ENCODE results near the gene KRTAP5-9. TPM values are rescaled to one million over a fixed set of nuclear protein-coding genes. Genes with fewer than 3 reads are reported as not detected.
A peak's percentile ranks its signal among the peaks of the same experiment; 100 is the strongest.
"Not testable (repeated sequence)": the region's sequence is repeated elsewhere in the genome, so short reads cannot be mapped to it uniquely, and the experiment has no call there.

The KRTAP5-9 gene
- total RNA-seq, 1 experiment from 2014 or later, result not detected

DNA sequence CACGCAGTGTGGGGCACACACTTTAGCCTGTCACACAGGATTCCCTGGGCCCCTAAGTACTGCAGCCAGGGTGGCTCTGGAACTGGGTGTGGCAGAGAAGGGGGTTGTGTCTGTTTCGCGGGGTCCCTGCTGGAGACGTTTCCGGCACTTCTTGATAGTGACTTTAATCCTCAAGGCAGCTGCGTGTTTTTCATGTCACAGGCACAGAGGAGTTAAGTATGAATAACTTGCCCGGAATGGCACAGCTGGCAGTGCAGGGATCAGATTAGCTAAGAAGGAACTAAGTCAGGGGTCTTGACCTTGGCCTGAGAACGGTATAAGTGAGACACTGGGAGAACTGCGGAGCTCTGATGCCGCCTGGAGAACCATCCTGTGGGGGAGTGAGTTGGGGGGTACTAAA, 28.7 kb upstream of the KRTAP5-9 start:
- Histone ChIP-seq H4K20me1 (ENCODE audit: low read length) (no peaks in the 10 kb centered on the region), H3K9me3 (ENCODE audit: low read length) (no peaks in the 10 kb centered on the region), H3K9ac (ENCODE audit: low read length) (no peak overlapping the region), H3F3A (ENCODE audit: low read length, unreplicated experiment) (no peaks in the 10 kb centered on the region), H3K36me3 (ENCODE audit: low read depth, low read length) (no peaks in the 10 kb centered on the region), H3K4me2 (ENCODE audit: low read length) (no peak overlapping the region), H3K4me1 (ENCODE audit: insufficient read depth, low read length) (no peaks in the 10 kb centered on the region), H3K27me3 (ENCODE audit: low read length) (no peaks in the 10 kb centered on the region), H2AFZ (ENCODE audit: low read length) (no peak overlapping the region), H3K4me3 (ENCODE audit: low read length) (no peak overlapping the region), H3K27ac (ENCODE audit: low read length) (no peak overlapping the region), H3K79me2 (ENCODE audit: low read length) (no peaks in the 10 kb centered on the region), H3K9me2 (replicated peaks; ENCODE audit: low read length) (no peaks in the 10 kb centered on the region)
- BruUV-seq (replicated peaks), result no TSS peak
- no peak for DNase-seq
- no peak for TF ChIP-seq EZH2phosphoT487 (IDR thresholded peaks at IDR 0.05; ENCODE audit: borderline replicate concordance, low read length)
- TF ChIP-seq, protein P1, sequence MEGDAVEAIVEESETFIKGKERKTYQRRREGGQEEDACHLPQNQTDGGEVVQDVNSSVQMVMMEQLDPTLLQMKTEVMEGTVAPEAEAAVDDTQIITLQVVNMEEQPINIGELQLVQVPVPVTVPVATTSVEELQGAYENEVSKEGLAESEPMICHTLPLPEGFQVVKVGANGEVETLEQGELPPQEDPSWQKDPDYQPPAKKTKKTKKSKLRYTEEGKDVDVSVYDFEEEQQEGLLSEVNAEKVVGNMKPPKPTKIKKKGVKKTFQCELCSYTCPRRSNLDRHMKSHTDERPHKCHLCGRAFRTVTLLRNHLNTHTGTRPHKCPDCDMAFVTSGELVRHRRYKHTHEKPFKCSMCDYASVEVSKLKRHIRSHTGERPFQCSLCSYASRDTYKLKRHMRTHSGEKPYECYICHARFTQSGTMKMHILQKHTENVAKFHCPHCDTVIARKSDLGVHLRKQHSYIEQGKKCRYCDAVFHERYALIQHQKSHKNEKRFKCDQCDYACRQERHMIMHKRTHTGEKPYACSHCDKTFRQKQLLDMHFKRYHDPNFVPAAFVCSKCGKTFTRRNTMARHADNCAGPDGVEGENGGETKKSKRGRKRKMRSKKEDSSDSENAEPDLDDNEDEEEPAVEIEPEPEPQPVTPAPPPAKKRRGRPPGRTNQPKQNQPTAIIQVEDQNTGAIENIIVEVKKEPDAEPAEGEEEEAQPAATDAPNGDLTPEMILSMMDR (conservative IDR thresholded peaks at IDR 0.05; ENCODE audit: low read depth, low read length), result no peak
- CTCF ChIA-PET, result no interaction called here
- no peak for ATAC-seq
- intact Hi-C loops (cut with micrococcal nuclease), result no loop called here
- POLR2A ChIA-PET (ENCODE audit: unreplicated experiment), result no interaction called here

DNA sequence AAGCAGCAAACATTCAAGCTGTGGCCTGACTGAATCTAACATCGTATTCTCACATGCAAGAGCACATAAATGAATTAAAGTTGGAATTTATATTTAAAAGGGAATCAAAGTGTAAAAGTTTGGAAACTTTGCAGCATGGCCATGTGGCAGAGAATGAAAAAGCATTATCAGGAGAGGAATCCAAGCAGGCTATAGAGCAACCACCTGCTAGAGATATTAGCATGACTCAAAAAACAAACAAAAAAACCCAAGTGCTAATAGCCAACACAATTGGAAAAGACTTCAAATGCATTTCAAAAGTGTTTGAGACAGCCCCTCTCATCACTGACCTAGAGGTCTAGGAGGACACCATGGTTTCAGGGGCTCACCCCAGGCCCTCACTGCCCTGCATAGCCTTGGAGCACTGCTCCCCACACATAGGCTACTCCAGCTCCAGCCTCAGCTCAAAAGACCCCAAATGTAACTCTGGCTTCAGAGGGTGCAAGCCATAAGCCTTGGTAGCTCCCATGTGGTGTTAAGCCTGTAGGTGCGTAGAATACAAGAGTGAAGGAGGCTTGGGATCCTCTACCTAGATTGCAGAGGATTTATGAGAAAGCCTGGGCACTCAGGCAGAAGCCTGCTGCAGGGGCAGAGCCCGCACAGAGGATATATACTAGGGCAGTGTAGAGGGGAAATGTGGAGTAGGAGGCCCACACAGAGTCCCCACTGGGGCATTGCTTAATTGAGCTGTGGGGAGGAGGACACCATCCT, 22.9 kb upstream of the KRTAP5-9 start:
- no TSS peak for BruUV-seq (replicated peaks)
- ATAC-seq, result peak; percentile 54
- no peaks in the 10 kb centered on the region for H4K20me1 ChIP-seq (ENCODE audit: low read length)
- H3K9me3 ChIP-seq (ENCODE audit: low read length), result no peaks in the 10 kb centered on the region
- TF ChIP-seq EZH2phosphoT487 (IDR thresholded peaks at IDR 0.05; ENCODE audit: borderline replicate concordance, low read length) (no peak), EZH2 (IDR thresholded peaks at IDR 0.05; ENCODE audit: low read length, unreplicated experiment) (no peak)
- TF ChIP-seq, protein P1 (conservative IDR thresholded peaks at IDR 0.05; ENCODE audit: low read depth, low read length), result no peak
- H3K9me2 ChIP-seq (replicated peaks; ENCODE audit: low read length), result no peaks in the 10 kb centered on the region
- DNase-seq, result peak; percentile 33
- no peaks in the 10 kb centered on the region for H3K27me3 ChIP-seq (ENCODE audit: low read length)
- no peak overlapping the region for H3K4me2 ChIP-seq (ENCODE audit: low read length)
- H3K36me3 ChIP-seq (ENCODE audit: low read depth, low read length), result no peaks in the 10 kb centered on the region
- H3K9ac ChIP-seq (ENCODE audit: low read length), result no peak overlapping the region
- no peaks in the 10 kb centered on the region for H3F3A ChIP-seq (ENCODE audit: low read length, unreplicated experiment)
- 0 out of 2 replicates have a peak, but pooled peaks cover 8% of the 10 kb centered on the region for H3K4me1 ChIP-seq (ENCODE audit: insufficient read depth, low read length)
- intact Hi-C loops (cut with micrococcal nuclease), result no loop called here
- ChIA-PET POLR2A (ENCODE audit: unreplicated experiment) (no interaction called here), CTCF (no interaction called here)
- no peaks in the 10 kb centered on the region for H3K79me2 ChIP-seq (ENCODE audit: low read length)
- H3K27ac ChIP-seq (ENCODE audit: low read length), result no peak overlapping the region
- H2AFZ ChIP-seq (ENCODE audit: low read length), result no peak overlapping the region
- H3K4me3 ChIP-seq (ENCODE audit: low read length), result no peak overlapping the region

DNA sequence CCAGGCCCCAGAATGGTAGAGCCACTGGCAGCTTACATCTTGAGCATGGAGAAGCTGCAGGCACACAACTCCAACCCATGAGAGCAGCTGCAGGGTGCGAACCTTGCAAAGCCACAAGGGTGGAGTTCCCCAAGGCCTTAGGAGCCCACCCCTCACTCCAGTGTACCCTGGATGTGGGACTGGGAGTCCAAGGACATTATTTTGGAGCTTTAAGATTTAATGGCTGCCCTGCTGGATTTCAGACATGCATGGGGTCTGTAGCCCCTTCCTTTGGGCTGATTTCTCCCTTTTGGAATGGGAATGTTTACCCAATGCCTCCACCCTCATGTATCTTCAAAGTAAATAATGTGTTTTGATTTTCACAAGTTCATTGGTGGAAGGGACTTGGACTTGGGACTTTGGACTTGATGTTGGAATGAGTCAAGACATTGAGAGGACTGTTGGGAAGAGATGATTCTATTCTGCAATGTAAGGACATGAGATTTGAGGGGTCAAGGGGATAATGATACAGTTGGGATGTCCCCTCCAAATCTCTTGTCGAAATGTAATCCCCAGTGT, 22.2 kb upstream of the KRTAP5-9 start:
- intact Hi-C loops (cut with micrococcal nuclease), result no loop called here
- Histone ChIP-seq H3K9me2 (replicated peaks; ENCODE audit: low read length) (no peaks in the 10 kb centered on the region), H3K4me1 (ENCODE audit: insufficient read depth, low read length) (0 out of 2 replicates have a peak, but pooled peaks cover 8% of the 10 kb centered on the region), H3K79me2 (ENCODE audit: low read length) (no peaks in the 10 kb centered on the region), H3F3A (ENCODE audit: low read length, unreplicated experiment) (no peaks in the 10 kb centered on the region), H3K9me3 (ENCODE audit: low read length) (no peaks in the 10 kb centered on the region), H3K9ac (ENCODE audit: low read length) (no peak overlapping the region), H2AFZ (ENCODE audit: low read length) (no peak overlapping the region), H4K20me1 (ENCODE audit: low read length) (no peaks in the 10 kb centered on the region), H3K36me3 (ENCODE audit: low read depth, low read length) (no peaks in the 10 kb centered on the region), H3K4me2 (ENCODE audit: low read length) (no peak overlapping the region), H3K27ac (ENCODE audit: low read length) (no peak overlapping the region), H3K27me3 (ENCODE audit: low read length) (no peaks in the 10 kb centered on the region), H3K4me3 (ENCODE audit: low read length) (no peak overlapping the region)
- no peak for DNase-seq
- ChIA-PET CTCF (no interaction called here), POLR2A (ENCODE audit: unreplicated experiment) (no interaction called here)
- TF ChIP-seq, protein P1 (conservative IDR thresholded peaks at IDR 0.05; ENCODE audit: low read depth, low read length), result no peak
- TF ChIP-seq EZH2 (IDR thresholded peaks at IDR 0.05; ENCODE audit: low read length, unreplicated experiment), result no peak
- no peak for TF ChIP-seq EZH2phosphoT487 (IDR thresholded peaks at IDR 0.05; ENCODE audit: borderline replicate concordance, low read length)
- no TSS peak for BruUV-seq (replicated peaks)
- ATAC-seq, result no peak

DNA sequence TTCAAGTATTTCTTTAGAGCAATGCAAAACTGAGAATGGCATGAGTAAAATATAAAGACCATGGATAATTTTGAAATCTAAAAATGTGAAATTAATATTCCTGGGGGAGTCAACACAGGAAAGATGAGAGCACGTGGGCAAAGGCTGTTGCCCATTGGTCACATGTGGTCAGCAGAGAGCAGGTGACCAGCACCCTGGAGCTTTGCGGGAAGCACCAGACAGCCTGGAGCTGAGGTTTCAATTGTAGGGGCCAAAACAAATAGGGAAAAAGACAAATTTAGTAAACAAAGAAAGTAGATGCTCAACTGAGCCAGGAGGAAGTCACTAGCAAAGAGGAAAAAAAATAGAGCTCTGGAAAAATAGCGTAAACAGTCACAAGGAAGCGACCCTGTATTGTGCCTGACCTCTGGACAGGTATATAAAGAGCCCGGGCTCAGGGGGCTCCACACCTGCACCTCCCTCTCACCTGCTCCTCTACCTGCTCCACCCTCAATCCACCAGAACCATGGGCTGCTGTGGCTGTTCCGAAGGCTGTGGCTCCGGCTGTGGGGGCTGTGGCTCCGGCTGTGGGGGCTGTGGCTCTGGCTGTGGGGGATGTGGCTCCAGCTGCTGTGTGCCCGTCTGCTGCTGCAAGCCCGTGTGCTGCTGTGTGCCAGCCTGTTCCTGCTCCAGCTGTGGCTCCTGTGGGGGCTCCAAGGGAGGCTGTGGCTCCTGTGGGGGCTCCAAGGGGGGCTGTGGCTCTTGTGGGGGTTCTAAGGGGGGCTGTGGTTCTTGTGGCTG, 21.2 kb upstream of the KRTAP5-9 start, which contains the start of gene KRTAP5-7:
Gene KRTAP5-7, plus strand, starts transcription at position 472 of the 780 bp plus-strand sequence. Its CDS starts 34 bp downstream, at position 506.
- intact Hi-C loops (cut with micrococcal nuclease); H3K4me3 ChIP-seq (ENCODE audit: low read length); H3K9me3 ChIP-seq (ENCODE audit: low read length); H3K9ac ChIP-seq (ENCODE audit: low read length); H4K20me1 ChIP-seq (ENCODE audit: low read length); H3K36me3 ChIP-seq (ENCODE audit: low read depth, low read length); DNase-seq; H2AFZ ChIP-seq (ENCODE audit: low read length); H3K4me2 ChIP-seq (ENCODE audit: low read length); H3K79me2 ChIP-seq (ENCODE audit: low read length); POLR2A ChIA-PET (ENCODE audit: unreplicated experiment); BruUV-seq (replicated peaks); H3K4me1 ChIP-seq (ENCODE audit: insufficient read depth, low read length); ATAC-seq; H3K27ac ChIP-seq (ENCODE audit: low read length); CTCF ChIA-PET; H3F3A ChIP-seq (ENCODE audit: low read length, unreplicated experiment); H3K27me3 ChIP-seq (ENCODE audit: low read length); H3K9me2 ChIP-seq (replicated peaks; ENCODE audit: low read length): not testable (repeated sequence)
